Lower lobe of right lung (tissue), 2 donors: Measurements from ENCODE around the gene MPZL2. TPM values are rescaled to one million over a fixed set of nuclear protein-coding genes. Genes with fewer than 3 reads are reported as not detected.
A peak's percentile ranks its signal among the peaks of the same experiment; 100 is the strongest.

Experiments
- ATAC-seq, 2 donors: fragments of 200-7000 bp; cut with Tn5 transposase; one replicate each; pipeline ENCODE4 v1.9.1; 2020 to 2022; ENCODE audit warnings: mild to moderate bottlenecking in 2 of 2, moderate library complexity in 2 of 2
- DNase-seq: peaks from one replicate; pipeline ENCODE4 v3.0.0-alpha.2; 2020
- H3K27ac ChIP-seq: fragments of 200-600 bp; one replicate; pipeline ENCODE4 v1.8.0; 2022
- H3K27me3 ChIP-seq: fragments of 200-600 bp; one replicate; pipeline ENCODE4 v1.8.0; 2022; ENCODE audit warnings: low read depth
- H3K36me3 ChIP-seq: fragments of 200-600 bp; one replicate; pipeline ENCODE4 v1.8.0; 2022; ENCODE audit warnings: mild to moderate bottlenecking
- H3K4me1 ChIP-seq: fragments of 200-600 bp; one replicate; pipeline ENCODE4 v1.8.0; 2022
- H3K4me3 ChIP-seq: fragments of 200-600 bp; one replicate; pipeline ENCODE4 v1.8.0; 2022; ENCODE audit warnings: mild to moderate bottlenecking
- H3K9me3 ChIP-seq: fragments of 200-600 bp; one replicate; pipeline ENCODE4 v1.8.0; 2022
- intact Hi-C: fragments of 100-400 bp; cut with DNase I; formaldehyde crosslinking; loops from one replicate; pipeline ENCODE4 v1.11.0; 2022
- total RNA-seq: library from RNA; stranded (reverse); fragmentation: NEBNext Ultra II Directional; extraction: Animal tissue kit (Norgen Biotek cat#: 25700); gene quantifications from one replicate; pipeline ENCODE4 v1.2.1, GENCODE V29; 2021
- TF ChIP-seq, protein P1 (sequence below): fragments of 200-600 bp; IDR thresholded peaks from one replicate; pipeline ENCODE4 v1.8.0; 2022; ENCODE audit warnings: antibody characterized with exemption, mild to moderate bottlenecking
- donor health status: DM: no; HTN: yes; CAD: no; lungs with severe emphysema.

MPZL2 gene
- total RNA-seq, 1 donor from 2014 or later, result 85.3 TPM

- DNase-seq (no peak), ATAC-seq (no peak)
- no peaks in the 10 kb centered on the region for H3K9me3 ChIP-seq
- no peak overlapping the region for H3K4me3 ChIP-seq
- no peaks in the 10 kb centered on the region for H3K36me3 ChIP-seq
- TF ChIP-seq, protein P1, sequence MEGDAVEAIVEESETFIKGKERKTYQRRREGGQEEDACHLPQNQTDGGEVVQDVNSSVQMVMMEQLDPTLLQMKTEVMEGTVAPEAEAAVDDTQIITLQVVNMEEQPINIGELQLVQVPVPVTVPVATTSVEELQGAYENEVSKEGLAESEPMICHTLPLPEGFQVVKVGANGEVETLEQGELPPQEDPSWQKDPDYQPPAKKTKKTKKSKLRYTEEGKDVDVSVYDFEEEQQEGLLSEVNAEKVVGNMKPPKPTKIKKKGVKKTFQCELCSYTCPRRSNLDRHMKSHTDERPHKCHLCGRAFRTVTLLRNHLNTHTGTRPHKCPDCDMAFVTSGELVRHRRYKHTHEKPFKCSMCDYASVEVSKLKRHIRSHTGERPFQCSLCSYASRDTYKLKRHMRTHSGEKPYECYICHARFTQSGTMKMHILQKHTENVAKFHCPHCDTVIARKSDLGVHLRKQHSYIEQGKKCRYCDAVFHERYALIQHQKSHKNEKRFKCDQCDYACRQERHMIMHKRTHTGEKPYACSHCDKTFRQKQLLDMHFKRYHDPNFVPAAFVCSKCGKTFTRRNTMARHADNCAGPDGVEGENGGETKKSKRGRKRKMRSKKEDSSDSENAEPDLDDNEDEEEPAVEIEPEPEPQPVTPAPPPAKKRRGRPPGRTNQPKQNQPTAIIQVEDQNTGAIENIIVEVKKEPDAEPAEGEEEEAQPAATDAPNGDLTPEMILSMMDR, result no peak
- no peaks in the 10 kb centered on the region for H3K4me1 ChIP-seq
- no peak overlapping the region for H3K27ac ChIP-seq
- no peaks in the 10 kb centered on the region for H3K27me3 ChIP-seq
- intact Hi-C loops, result no loop called here
These were observed 19.0 kb upstream of the MPZL2 start for GRCh38 chr11:118283037-118283636.

DNA sequence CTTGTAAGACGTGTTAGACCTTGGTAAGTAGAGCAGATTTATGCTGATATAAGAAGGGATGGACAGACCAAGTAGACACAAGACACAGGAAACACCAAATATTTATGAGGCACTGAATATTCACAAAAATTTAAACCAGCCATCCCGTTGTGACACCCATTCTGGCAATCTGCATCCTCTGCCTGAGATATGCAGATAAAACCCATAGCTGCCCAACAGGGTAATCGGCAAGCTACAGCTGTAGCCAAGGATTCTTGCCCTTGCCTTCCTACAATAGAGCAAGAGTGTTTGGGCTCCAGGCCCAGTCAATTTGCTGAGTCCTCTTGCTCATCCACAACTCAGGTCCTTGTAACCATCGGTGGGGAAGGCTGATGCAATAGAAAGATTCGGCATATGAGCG lies 18.5 kb upstream of the MPZL2 start:
- Histone ChIP-seq H3K4me3 (no peak overlapping the region), H3K9me3 (no peaks in the 10 kb centered on the region), H3K27ac (no peak overlapping the region), H3K27me3 (no peaks in the 10 kb centered on the region), H3K4me1 (no peaks in the 10 kb centered on the region), H3K36me3 (no peaks in the 10 kb centered on the region)
- ATAC-seq (no peak), DNase-seq (no peak)
- intact Hi-C loops, result no loop called here
- TF ChIP-seq, protein P1, result no peak

GRCh38 chr11:118281284-118281683 lies 17.2 kb upstream of the MPZL2 start:
- DNase-seq, result no peak
- ATAC-seq, result no peak
- Histone ChIP-seq H3K9me3 (no peaks in the 10 kb centered on the region), H3K4me3 (no peak overlapping the region), H3K27me3 (no peaks in the 10 kb centered on the region), H3K4me1 (no peaks in the 10 kb centered on the region), H3K36me3 (no peaks in the 10 kb centered on the region), H3K27ac (no peak overlapping the region)
- intact Hi-C loops, result no loop called here
- TF ChIP-seq, protein P1, result no peak

DNA sequence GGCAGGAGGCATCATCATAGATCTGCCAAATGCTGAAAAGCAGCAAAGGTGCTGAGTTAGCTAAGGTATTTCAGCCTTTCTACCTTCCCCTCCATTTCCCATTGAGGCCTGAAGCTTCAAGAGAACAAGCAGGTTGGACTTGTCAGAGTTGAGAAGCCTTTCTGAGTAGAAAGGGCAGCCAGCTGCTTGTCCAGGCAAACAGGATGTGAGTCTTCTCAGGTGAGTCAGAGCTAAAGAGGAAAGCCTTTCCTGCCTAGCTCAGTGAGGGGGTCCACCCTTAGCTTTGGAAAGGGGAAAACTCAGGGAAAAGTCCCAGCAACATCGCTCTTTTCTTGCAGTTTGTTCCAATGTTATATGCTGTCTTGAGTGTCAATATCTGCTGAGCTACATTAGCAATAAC lies 13.2 kb upstream of the MPZL2 start:
- Histone ChIP-seq H3K27me3 (no peaks in the 10 kb centered on the region), H3K4me3 (no peak overlapping the region), H3K36me3 (no peaks in the 10 kb centered on the region), H3K9me3 (no peaks in the 10 kb centered on the region), H3K4me1 (peaks cover 19% of the 10 kb centered on the region), H3K27ac (no peak overlapping the region)
- TF ChIP-seq, protein P1, result no peak
- no peak for DNase-seq
- intact Hi-C loops, result no loop called here
- peak; percentile 15 to 34 for ATAC-seq

GRCh38 chr11:118276422-118276821 lies 12.3 kb upstream of the MPZL2 start:
- intact Hi-C loops, result no loop called here
- H3K27me3 ChIP-seq, result no peaks in the 10 kb centered on the region
- ATAC-seq (no peak), DNase-seq (no peak)
- no peak overlapping the region for H3K4me3 ChIP-seq
- peaks cover 19% of the 10 kb centered on the region for H3K4me1 ChIP-seq
- no peaks in the 10 kb centered on the region for H3K36me3 ChIP-seq
- TF ChIP-seq, protein P1, result no peak
- no peaks in the 10 kb centered on the region for H3K9me3 ChIP-seq
- H3K27ac ChIP-seq, result no peak overlapping the region
